ENCODE measurements around the gene SSR1. TPM values are rescaled to one million over a fixed set of nuclear protein-coding genes. Genes with fewer than 3 reads are reported as not detected.

Gene SSR1
- total and polyA plus RNA-seq, 9 of the 15 experiments (the other 6 are each of a cell fraction or from before 2014, with no cell fraction given) = 87.7 to 220 (median 144) TPM

DNA sequence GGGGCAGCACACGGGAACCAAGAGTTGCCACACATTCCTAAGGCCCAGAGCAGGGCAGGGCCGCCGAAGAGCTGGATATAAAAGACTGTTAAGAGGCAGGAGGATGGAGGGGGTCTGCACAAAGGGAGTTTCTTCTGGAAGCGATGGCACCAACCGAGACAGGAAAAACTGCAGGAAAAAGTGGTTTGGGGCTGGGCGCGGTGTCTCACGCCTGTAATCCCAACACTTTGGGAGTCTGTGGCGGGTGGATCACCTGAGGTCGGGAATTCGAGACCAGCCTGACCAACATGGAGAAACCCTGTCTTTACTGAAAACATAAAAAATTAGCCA, 41.8 kb downstream of the SSR1 start:
- ATAC-seq = no peak
- POLR2A ChIA-PET = no interaction called here
- H3K9me3 ChIP-seq (replicated peaks; ENCODE audit: control insufficient read depth, insufficient read depth, low read depth, low read length) = no peaks in the 10 kb centered on the region; the same call in 1 of the 2 replicates

More for the DNA sequence above, 41.8 kb downstream of the SSR1 start:
- TF ChIP-seq ZBED1 (IDR thresholded peaks at IDR 0.05) (no peak), ZNF354B (CRISPR knock-in tag; IDR thresholded peaks at IDR 0.05) (no peak), NFXL1 (CRISPR knock-in tag; IDR thresholded peaks at IDR 0.05) (no peak)
- TF ChIP-seq, protein P1, sequence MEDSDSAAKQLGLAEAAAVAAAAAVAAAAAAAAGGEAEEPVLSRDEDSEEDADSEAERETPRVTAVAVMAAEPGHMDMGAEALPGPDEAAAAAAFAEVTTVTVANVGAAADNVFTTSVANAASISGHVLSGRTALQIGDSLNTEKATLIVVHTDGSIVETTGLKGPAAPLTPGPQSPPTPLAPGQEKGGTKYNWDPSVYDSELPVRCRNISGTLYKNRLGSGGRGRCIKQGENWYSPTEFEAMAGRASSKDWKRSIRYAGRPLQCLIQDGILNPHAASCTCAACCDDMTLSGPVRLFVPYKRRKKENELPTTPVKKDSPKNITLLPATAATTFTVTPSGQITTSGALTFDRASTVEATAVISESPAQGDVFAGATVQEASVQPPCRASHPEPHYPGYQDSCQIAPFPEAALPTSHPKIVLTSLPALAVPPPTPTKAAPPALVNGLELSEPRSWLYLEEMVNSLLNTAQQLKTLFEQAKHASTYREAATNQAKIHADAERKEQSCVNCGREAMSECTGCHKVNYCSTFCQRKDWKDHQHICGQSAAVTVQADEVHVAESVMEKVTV (CRISPR knock-in tag; IDR thresholded peaks at IDR 0.05) = no peak
- TF ChIP-seq, protein P2, sequence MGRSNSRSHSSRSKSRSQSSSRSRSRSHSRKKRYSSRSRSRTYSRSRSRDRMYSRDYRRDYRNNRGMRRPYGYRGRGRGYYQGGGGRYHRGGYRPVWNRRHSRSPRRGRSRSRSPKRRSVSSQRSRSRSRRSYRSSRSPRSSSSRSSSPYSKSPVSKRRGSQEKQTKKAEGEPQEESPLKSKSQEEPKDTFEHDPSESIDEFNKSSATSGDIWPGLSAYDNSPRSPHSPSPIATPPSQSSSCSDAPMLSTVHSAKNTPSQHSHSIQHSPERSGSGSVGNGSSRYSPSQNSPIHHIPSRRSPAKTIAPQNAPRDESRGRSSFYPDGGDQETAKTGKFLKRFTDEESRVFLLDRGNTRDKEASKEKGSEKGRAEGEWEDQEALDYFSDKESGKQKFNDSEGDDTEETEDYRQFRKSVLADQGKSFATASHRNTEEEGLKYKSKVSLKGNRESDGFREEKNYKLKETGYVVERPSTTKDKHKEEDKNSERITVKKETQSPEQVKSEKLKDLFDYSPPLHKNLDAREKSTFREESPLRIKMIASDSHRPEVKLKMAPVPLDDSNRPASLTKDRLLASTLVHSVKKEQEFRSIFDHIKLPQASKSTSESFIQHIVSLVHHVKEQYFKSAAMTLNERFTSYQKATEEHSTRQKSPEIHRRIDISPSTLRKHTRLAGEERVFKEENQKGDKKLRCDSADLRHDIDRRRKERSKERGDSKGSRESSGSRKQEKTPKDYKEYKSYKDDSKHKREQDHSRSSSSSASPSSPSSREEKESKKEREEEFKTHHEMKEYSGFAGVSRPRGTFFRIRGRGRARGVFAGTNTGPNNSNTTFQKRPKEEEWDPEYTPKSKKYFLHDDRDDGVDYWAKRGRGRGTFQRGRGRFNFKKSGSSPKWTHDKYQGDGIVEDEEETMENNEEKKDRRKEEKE (IDR thresholded peaks at IDR 0.05; ENCODE audit: borderline replicate concordance in 1 of 2, control insufficient read depth in 1 of 2, low read depth in 2 of 2, low read length in 1 of 2) = no peak
- TF ChIP-seq, protein P3, sequence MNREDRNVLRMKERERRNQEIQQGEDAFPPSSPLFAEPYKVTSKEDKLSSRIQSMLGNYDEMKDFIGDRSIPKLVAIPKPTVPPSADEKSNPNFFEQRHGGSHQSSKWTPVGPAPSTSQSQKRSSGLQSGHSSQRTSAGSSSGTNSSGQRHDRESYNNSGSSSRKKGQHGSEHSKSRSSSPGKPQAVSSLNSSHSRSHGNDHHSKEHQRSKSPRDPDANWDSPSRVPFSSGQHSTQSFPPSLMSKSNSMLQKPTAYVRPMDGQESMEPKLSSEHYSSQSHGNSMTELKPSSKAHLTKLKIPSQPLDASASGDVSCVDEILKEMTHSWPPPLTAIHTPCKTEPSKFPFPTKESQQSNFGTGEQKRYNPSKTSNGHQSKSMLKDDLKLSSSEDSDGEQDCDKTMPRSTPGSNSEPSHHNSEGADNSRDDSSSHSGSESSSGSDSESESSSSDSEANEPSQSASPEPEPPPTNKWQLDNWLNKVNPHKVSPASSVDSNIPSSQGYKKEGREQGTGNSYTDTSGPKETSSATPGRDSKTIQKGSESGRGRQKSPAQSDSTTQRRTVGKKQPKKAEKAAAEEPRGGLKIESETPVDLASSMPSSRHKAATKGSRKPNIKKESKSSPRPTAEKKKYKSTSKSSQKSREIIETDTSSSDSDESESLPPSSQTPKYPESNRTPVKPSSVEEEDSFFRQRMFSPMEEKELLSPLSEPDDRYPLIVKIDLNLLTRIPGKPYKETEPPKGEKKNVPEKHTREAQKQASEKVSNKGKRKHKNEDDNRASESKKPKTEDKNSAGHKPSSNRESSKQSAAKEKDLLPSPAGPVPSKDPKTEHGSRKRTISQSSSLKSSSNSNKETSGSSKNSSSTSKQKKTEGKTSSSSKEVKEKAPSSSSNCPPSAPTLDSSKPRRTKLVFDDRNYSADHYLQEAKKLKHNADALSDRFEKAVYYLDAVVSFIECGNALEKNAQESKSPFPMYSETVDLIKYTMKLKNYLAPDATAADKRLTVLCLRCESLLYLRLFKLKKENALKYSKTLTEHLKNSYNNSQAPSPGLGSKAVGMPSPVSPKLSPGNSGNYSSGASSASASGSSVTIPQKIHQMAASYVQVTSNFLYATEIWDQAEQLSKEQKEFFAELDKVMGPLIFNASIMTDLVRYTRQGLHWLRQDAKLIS (CRISPR knock-in tag; IDR thresholded peaks at IDR 0.05) = no peak
- Histone ChIP-seq H4K20me1 (replicated peaks; ENCODE audit: control insufficient read depth, insufficient read depth, low read length) (0 out of 2 replicates have a peak, but pooled peaks cover 3% of the 10 kb centered on the region), H3K9me1 (ENCODE audit: control insufficient read depth, insufficient read depth, low read length) (no peaks in the 10 kb centered on the region), H3K9ac (ENCODE audit: insufficient read depth in 1 of 2, low read depth in 2 of 2, low read length in 2 of 2) (no peak overlapping the region), H2AFZ (ENCODE audit: low read depth, low read length) (no peak overlapping the region), H3K79me2 (ENCODE audit: control insufficient read depth, insufficient read depth, low read length) (no peaks in the 10 kb centered on the region), H3K27ac (ENCODE audit: extremely low read depth, low read depth, low read length) (no peak overlapping the region), H3K27me3 (ENCODE audit: control insufficient read depth in 2 of 2, insufficient read depth in 2 of 2, low read length in 2 of 2) (peaks cover 44 to 63% of the 10 kb centered on the region in 2 experiments; a peak in 4 of 5 replicates), H3K36me3 (ENCODE audit: control insufficient read depth, insufficient read depth, low read length) (no peaks in the 10 kb centered on the region), H3K4me2 (ENCODE audit: insufficient read depth, low read length) (no peak overlapping the region), H3K4me3 (no peak overlapping the region), H3K4me1 (replicated peaks in 1 of 2; ENCODE audit: control insufficient read depth in 2 of 2, insufficient read depth in 2 of 2, low read length in 2 of 2) (peaks cover 0 to 16% of the 10 kb centered on the region in 2 experiments; a peak in 2 of 5 replicates)
- WGBS (ENCODE audit: insufficient coverage, low coverage, missing lambda C conversion rate) = 22% methylated on average over 11 of the region's 11 CpGs
- no TSS peak for BruUV-seq (replicated peaks)
- CTCF ChIA-PET (ENCODE audit: low intra/inter-chr PET ratio) = no interaction called here
- intact Hi-C loops (cut with micrococcal nuclease) = no loop called here
- FAIRE-seq (no peak), DNase-seq (ENCODE audit: extremely low read depth in 1 of 4, low spot score in 3 of 4) (no peak)
- in situ Hi-C loops (cut with MboI) = no loop called here
